ENCODE data around the gene ZBTB46.

ZBTB46 gene

GRCh38 chr20:63839620-63840019 lies 8.6 kb upstream of the ZBTB46 start:
- DNase-seq (ENCODE audit: low read depth in 2 of 2) = no peak

- no peak for DNase-seq (ENCODE audit: low read depth in 2 of 2)
Observed at GRCh38 chr20:63837479-63837878, 6.4 kb upstream of the ZBTB46 start.

- no peak for DNase-seq (ENCODE audit: low read depth in 2 of 2)
Observed at GRCh38 chr20:63836458-63837344, 5.6 kb upstream of the ZBTB46 start.

- peak; percentile 63 to 65 for DNase-seq (ENCODE audit: low read depth in 2 of 2)
Observed at GRCh38 chr20:63835021-63835858, 4.2 kb upstream of the ZBTB46 start.

- DNase-seq (ENCODE audit: low read depth in 2 of 2) = no peak
Observed at GRCh38 chr20:63834491-63834880, 3.4 kb upstream of the ZBTB46 start.

- DNase-seq (ENCODE audit: low read depth in 2 of 2) = no peak
Observed at GRCh38 chr20:63833776-63834490, 2.9 kb upstream of the ZBTB46 start.

GRCh38 chr20:63831993-63832686 lies 1.1 kb upstream of the ZBTB46 start:
- no peak for DNase-seq (ENCODE audit: low read depth in 2 of 2)

- DNase-seq (ENCODE audit: low read depth in 2 of 2) = no peak
Observed at GRCh38 chr20:63831646-63831992, 555 bp upstream of the ZBTB46 start.

- no peak for DNase-seq (ENCODE audit: low read depth in 2 of 2)
Observed at GRCh38 chr20:63829945-63830835, 874 bp downstream of the ZBTB46 start.

- DNase-seq (ENCODE audit: low read depth in 2 of 2) = no peak
Observed at GRCh38 chr20:63829603-63829944, 1.5 kb downstream of the ZBTB46 start.

GRCh38 chr20:63828951-63829350 lies 2.1 kb downstream of the ZBTB46 start:
- DNase-seq (ENCODE audit: low read depth in 2 of 2) = no peak

GRCh38 chr20:63828545-63828944 lies 2.5 kb downstream of the ZBTB46 start:
- DNase-seq (ENCODE audit: low read depth in 2 of 2) = no peak

GRCh38 chr20:63828124-63828523 lies 2.9 kb downstream of the ZBTB46 start:
- no peak for DNase-seq (ENCODE audit: low read depth in 2 of 2)

- no peak for DNase-seq (ENCODE audit: low read depth in 2 of 2)
Observed at GRCh38 chr20:63826753-63827152, 4.3 kb downstream of the ZBTB46 start.

GRCh38 chr20:63825331-63826118 lies 5.5 kb downstream of the ZBTB46 start:
- no peak for DNase-seq (ENCODE audit: low read depth in 2 of 2)

- DNase-seq (ENCODE audit: low read depth in 2 of 2) = no peak
Observed at GRCh38 chr20:63823691-63824311, 7.3 kb downstream of the ZBTB46 start.

- DNase-seq (ENCODE audit: low read depth in 2 of 2) = no peak
Observed at GRCh38 chr20:63822276-63822696, 8.8 kb downstream of the ZBTB46 start.

GRCh38 chr20:63821811-63822210 lies 9.3 kb downstream of the ZBTB46 start:
- DNase-seq (ENCODE audit: low read depth in 2 of 2) = no peak

GRCh38 chr20:63819224-63819921 lies 11.7 kb downstream of the ZBTB46 start:
- DNase-seq (ENCODE audit: low read depth in 2 of 2) = no peak

Measured in fibroblast of skin of left biceps (primary cell).